HepG2 (cell line): ENCODE measurements around the gene RABGEF1.

Experiments
- IRF2 ChIP-seq: IDR thresholded peaks from 2 replicates; pipeline ENCODE4 v1.6.1; 2018; ENCODE audit warnings: missing genetic modification reagents, missing compliant biosample characterization
- NFKB2 ChIP-seq: sonication (generic); formaldehyde crosslinking; IDR thresholded peaks from 2 replicates; pipeline ENCODE4 v1.4.0; 2020; ENCODE audit warnings: missing genetic modification reagents, borderline replicate concordance
- POLR2A ChIP-seq, 2 experiments: IDR thresholded peaks; 2 replicates each; pipeline ENCODE4 v1.6.1; 2011; ENCODE audit warnings: low read depth in 2 of 2, low read length in 2 of 2, mild to moderate bottlenecking in 1 of 2, moderate library complexity in 1 of 2; ENCODE audit not compliant: insufficient read depth in 1 of 2
- ZMYM4 ChIP-seq: sonication (generic); formaldehyde crosslinking; IDR thresholded peaks from 2 replicates; pipeline ENCODE4 v1.8.1; 2023; ENCODE audit warnings: mild to moderate bottlenecking, missing genetic modification reagents

- TF ChIP-seq POLR2A (IDR thresholded peaks at IDR 0.05; ENCODE audit: insufficient read depth in 1 of 2, low read depth in 2 of 2, low read length in 2 of 2) (no peak), NFKB2 (CRISPR knock-in tag) (no peak), ZMYM4 (CRISPR knock-in tag) (no peak), IRF2 (CRISPR knock-in tag) (no peak)
These were observed 3.4 kb downstream of the RABGEF1 start for GRCh38 chr7:66743920-66744319.
